HG03064 (cell line): ENCODE results near the gene ACAP1.
"Not testable (repeated sequence)": the region's sequence is repeated elsewhere in the genome, so short reads cannot be mapped to it uniquely, and the experiment has no call there.

Experiments
- ATAC-seq: cut with Tn5 transposase; IDR thresholded peaks from one replicate; pipeline ENCODE4 v1.9.1; 2021; ENCODE audit warnings: low read depth; ENCODE audit not compliant: unreplicated experiment

Gene ACAP1

GRCh38 chr17:7352910-7353635 is 16.7 kb downstream of the ACAP1 start:
- no peak for ATAC-seq

GRCh38 chr17:7354262-7354843 is 18.0 kb downstream of the ACAP1 start:
- ATAC-seq, result no peak

GRCh38 chr17:7355053-7355452 is 18.7 kb downstream of the ACAP1 start, which contains the start of gene TMEM95:
TMEM95 (plus strand) TSS chr17:7355156; CDS start chr17:7355205, 49 bp downstream.
- ATAC-seq, result no peak

- ATAC-seq, result no peak
Observed at GRCh38 chr17:7355573-7355972, 19.2 kb downstream of the ACAP1 start.

GRCh38 chr17:7356072-7356549 is 19.8 kb downstream of the ACAP1 start:
- no peak for ATAC-seq

DNA sequence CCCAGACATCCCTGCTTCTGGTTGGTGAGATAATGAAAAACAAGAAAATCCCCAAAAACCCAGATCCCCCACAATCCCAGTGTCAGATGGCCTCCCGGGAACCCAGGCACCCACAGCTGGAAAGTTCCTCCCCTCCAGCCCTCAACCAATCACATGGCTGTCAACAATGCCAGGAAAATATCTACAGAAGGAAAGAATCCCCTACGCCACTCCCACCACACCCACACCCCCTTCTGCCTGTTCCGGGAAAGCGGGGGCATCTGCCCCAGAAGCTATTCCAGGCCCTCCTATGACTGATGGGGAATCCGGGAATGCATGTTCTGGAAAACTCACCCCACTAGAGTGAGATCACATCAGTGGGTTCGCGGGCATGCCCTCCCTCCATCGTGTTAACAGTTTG is 20.4 kb downstream of the ACAP1 start:
- ATAC-seq, result no peak

- no peak for ATAC-seq
Observed at GRCh38 chr17:7357381-7357780, 21.1 kb downstream of the ACAP1 start.

- no peak for ATAC-seq
Observed at GRCh38 chr17:7361906-7362305, 25.6 kb downstream of the ACAP1 start.

- ATAC-seq, result no peak
Observed at GRCh38 chr17:7363311-7363710, 27.0 kb downstream of the ACAP1 start.

DNA sequence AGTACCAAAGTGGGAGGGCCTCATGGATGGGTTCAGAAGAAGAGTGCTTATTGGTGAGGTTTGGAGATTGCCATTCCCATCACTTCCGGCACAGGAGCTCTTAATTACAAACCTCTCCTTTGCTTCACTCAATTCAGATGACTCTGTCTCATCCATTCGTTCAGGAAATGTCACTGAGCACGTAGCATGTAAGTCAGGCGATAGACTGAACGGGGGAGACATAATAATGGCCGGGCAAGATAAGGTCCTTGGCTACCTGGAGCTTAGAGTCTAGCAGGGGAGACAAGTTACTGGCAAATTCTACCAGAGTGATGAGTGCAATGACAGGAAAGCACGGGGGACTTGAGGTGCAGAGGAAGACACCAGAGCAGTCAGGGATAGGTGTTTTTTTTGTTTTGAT is 29.6 kb downstream of the ACAP1 start:
- ATAC-seq, result not testable (repeated sequence)

- no peak for ATAC-seq
Observed at GRCh38 chr17:7367083-7367482, 30.8 kb downstream of the ACAP1 start.

- no peak for ATAC-seq
Observed at GRCh38 chr17:7367918-7368598, 31.7 kb downstream of the ACAP1 start.

DNA sequence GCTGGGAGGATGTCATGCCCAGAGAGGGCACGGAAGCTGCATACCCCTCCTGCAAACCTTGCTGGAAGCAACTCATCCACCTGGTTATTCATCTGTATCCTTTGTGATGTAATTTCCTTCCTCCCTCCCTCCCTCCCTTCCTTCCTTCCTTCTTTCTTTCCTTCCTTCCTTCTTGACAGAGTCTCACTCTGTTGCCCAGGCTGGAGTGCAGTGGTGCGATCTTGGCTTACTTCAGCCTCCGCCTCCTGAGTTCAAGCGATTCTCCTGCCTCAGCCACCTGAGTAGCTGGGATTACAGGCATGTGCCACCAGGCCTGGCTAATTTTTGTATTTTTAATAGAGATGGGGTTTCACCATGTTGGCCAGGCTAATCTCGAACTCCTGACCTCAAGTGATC is 32.3 kb downstream of the ACAP1 start:
- not testable (repeated sequence) for ATAC-seq

DNA sequence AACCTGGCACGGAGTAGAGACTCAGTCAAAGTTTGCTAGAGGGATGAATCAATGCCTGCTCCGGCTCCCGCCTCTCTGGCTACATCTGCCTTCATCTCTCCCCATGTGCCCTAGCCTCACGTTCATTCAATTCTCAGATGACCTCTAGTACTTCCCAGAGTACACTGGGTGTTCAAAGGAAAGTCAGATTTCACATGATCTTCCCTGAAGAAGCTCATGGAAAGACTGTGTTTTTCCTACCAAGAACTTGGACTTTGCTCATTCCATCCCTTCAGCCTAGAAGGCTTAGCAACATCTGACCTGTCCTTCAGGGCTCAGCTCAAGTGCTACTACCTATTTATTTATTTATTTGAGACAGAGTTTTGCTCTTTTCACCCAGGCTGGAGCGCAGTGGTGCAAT is 33.5 kb downstream of the ACAP1 start:
- no peak for ATAC-seq

- no peak for ATAC-seq
Observed at GRCh38 chr17:7370853-7371252, 34.5 kb downstream of the ACAP1 start.

DNA sequence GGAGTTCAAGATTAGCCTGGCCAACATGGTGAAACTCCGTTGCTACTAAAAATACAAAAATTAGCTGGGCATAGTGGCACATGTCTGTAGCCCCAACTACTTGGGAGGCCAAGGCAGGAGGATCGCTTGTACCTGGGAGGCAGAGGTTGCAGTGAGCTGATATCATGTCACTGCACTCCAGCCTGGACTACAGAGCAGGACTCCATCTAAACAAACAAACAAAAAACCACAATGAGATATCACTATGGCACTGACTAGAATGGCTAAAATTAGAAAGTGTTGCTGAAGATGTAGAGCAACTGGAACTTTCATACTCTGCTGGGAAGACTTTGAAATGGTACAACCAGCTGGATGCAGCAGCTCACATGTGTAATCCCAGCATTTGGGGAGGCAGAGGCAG is 38.0 kb downstream of the ACAP1 start:
- ATAC-seq, result no peak

- no peak for ATAC-seq
Observed at GRCh38 chr17:7379134-7379533, 42.8 kb downstream of the ACAP1 start.

GRCh38 chr17:7380321-7380720 is 44.0 kb downstream of the ACAP1 start:
- no peak for ATAC-seq

DNA sequence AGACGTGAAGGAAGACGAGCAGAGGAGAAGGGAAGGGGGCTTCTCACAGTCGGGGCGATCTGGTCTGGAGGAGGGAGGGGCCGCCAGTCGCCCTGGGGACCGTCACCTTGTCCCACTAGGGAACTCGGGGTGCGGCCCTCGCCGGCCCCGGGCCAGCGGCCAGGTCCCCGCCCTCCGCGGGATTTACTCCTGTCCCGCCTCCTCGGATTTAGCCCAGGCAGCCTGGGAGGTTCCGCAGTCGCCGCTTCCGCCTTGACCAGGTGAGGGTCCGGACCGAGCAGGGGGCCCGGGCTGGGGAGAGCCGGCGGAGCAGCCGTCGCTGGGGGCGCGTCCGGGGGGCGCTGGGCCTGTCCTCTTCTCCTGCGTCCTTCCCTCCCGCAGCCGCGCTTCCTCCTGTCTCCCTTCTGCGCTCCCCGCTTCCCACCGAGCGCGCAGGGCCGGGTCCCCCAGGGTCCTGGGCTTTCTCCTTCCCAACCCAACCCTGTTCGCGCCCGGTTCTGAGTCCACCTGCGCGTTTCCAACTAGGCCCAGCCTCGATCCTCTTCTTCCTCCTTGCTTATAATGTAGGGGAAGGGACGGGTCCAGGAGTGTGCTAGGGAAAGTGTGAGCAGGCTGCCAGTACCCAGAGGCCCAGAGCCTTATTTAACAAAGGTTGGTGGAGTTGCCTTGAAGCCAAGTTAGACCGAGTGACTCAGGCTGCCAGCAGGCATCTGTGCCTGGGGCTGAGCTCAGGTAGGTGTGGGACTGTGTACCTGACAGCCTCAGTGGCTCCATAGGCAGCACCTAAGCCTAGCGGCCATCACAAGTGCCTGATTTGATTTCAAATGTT is 44.7 kb downstream of the ACAP1 start, which contains the start of gene TNK1:
TNK1 (plus strand) TSS at position 235 of the 829 bp plus-strand sequence. CDS start 1,838 bp downstream, outside the sequence.
- no peak for ATAC-seq

GRCh38 chr17:7382901-7383300 is 46.6 kb downstream of the ACAP1 start:
- ATAC-seq, result no peak

DNA sequence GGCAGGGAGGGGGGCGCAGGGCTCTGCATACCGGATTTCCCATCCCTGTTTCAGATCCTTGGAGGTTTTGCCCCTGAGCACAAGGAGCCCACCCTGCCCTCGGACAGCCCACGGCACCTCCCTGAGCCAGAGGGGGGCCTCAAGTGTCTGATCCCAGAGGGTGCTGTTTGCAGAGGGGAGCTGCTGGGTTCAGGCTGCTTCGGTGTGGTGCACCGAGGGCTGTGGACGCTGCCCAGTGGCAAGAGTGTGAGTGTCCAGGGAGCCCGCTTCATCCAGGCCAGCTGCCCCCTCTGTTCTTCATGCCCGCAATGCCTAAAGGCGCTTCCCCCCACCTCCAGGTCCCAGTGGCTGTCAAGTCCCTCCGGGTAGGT is 47.0 kb downstream of the ACAP1 start:
- ATAC-seq, result no peak
